WI38 (cell line): ENCODE measurements around the gene ALAS2.
"Not testable (repeated sequence)": the region's sequence is repeated elsewhere in the genome, so short reads cannot be mapped to it uniquely, and the experiment has no call there.

Experiments used
- H3K4me3 ChIP-seq: 2 replicates; pipeline ENCODE4 v1.5.1; 2011; ENCODE audit warnings: low read depth, mild to moderate bottlenecking, control low read depth, low read length
- CTCF ChIP-seq: IDR thresholded peaks from 2 replicates; pipeline ENCODE4 v1.5.1; 2012; ENCODE audit warnings: low read depth, mild to moderate bottlenecking, control low read depth, low read length

Gene ALAS2

GRCh38 chrX:55030271-55031205, at the start of gene ALAS2:
Gene ALAS2, minus strand, starts transcription at chrX:55030977. Its CDS starts 4,977 bp downstream, at chrX:55026000.
- TF ChIP-seq CTCF = no peak
- H3K4me3 ChIP-seq = no peak within 1 kb of the TSS

- no peak for TF ChIP-seq CTCF
- no peak within 1 kb of the TSS for H3K4me3 ChIP-seq
These were observed 44.2 kb upstream of the ALAS2 start, which contains the start of gene PAGE2B for GRCh38 chrX:55074851-55075467. Gene PAGE2B, plus strand, starts transcription at chrX:55075030. Its CDS starts 1,012 bp downstream, at chrX:55076042.

GRCh38 chrX:55072286-55072685, 41.5 kb upstream of the ALAS2 start:
- TF ChIP-seq CTCF = no peak
- no peak overlapping the region for H3K4me3 ChIP-seq

- not testable (repeated sequence) for H3K4me3 ChIP-seq
These were observed 36.4 kb upstream of the ALAS2 start for GRCh38 chrX:55067180-55067579.

- H3K4me3 ChIP-seq = no peak overlapping the region
- TF ChIP-seq CTCF = peak; percentile 60
These were observed 27.0 kb upstream of the ALAS2 start for GRCh38 chrX:55057675-55058249.

GRCh38 chrX:55056820-55057674, 26.3 kb upstream of the ALAS2 start:
- no peak for TF ChIP-seq CTCF
- no peak overlapping the region for H3K4me3 ChIP-seq

- H3K4me3 ChIP-seq = not testable (repeated sequence)
These were observed 19.8 kb upstream of the ALAS2 start for GRCh38 chrX:55050599-55050998.
